ENCODE results near the gene IFFO2. TPM values are rescaled to one million over a fixed set of nuclear protein-coding genes. Genes with fewer than 3 reads are reported as not detected.

The IFFO2 gene
- total and polyA plus RNA-seq, 2 of the 13 experiments (the other 11 are each of a cell fraction or from before 2014, with no cell fraction given): 7.3 to 16.7 TPM

DNA sequence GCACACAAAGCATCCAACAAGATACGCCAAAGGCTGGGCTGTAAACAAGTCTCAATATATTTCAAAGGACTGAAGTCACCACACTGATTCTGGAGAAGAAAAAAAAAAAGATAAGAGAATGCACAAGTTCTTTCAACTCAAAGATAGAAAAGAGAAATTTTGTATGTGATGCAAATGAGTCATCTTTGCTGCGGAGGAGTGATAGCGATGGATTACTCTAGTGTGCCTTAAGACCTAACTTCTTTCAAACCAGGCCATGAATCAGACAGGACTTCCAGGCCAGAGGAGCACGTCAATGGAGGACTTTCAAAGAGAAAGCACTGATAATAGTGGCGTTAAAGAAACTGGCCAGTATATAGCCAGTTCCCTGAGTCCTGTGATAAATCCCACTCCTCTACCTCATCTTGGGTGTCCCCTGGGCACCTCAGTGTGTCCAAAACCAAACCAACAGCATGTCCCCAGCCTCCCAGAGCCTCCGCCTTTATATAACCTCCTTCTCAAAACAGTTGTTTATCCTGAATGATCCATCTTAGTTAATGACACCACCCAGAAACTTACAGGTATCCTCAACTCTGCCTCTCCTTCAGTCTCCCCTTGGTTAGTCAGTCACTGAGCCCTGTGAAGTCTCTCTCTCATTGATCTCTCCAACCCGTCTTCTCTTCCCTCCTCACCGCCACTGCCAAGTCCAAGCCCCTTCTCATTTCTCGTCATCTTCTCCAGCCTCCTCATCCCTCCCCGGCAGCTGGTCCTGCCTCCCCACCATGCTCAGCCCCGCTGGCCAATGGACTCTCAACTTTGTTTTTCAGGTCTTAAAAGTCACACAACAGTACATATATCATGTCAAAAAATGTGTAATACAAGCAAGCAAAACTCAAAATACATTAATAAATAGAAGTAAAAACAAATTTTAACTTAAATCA lies 47.2 kb upstream of the IFFO2 start:
- H3K79me2 ChIP-seq (ENCODE audit: insufficient read depth, low read length): no peaks in the 10 kb centered on the region
- intact Hi-C loops (cut with micrococcal nuclease; ENCODE audit: unreplicated experiment): no loop called here
- in situ Hi-C loops (cut with HindIII; ENCODE audit: extremely low pct_ligation_motif_present, low pct_unique_long_range_greater_than_20kb): no loop called here
- no peak overlapping the region for H3K4me3 ChIP-seq (replicated peaks in 1 of 3; ENCODE audit: insufficient read depth in 1 of 3, low read depth in 2 of 3, low read length in 3 of 3)
- no TSS peak for BruUV-seq (replicated peaks)
- TF ChIP-seq ZNF296 (CRISPR knock-in tag; conservative IDR thresholded peaks at IDR 0.05) (no peak), HES4 (CRISPR knock-in tag; IDR thresholded peaks at IDR 0.05; ENCODE audit: borderline replicate concordance) (no peak), SNAI1 (CRISPR knock-in tag; IDR thresholded peaks at IDR 0.05; ENCODE audit: borderline replicate concordance) (no peak), ZNF329 (CRISPR knock-in tag; IDR thresholded peaks at IDR 0.05; ENCODE audit: low read depth) (no peak), KLF12 (CRISPR knock-in tag; IDR thresholded peaks at IDR 0.05; ENCODE audit: borderline replicate concordance) (no peak), REXO4 (CRISPR knock-in tag; IDR thresholded peaks at IDR 0.05; ENCODE audit: borderline replicate concordance) (no peak), RFX5 (IDR thresholded peaks at IDR 0.05; ENCODE audit: low read depth, low read length) (no peak), ZNF12 (CRISPR knock-in tag; IDR thresholded peaks at IDR 0.05) (no peak), MTF1 (CRISPR knock-in tag; IDR thresholded peaks at IDR 0.05) (no peak), ZNF775 (CRISPR knock-in tag; IDR thresholded peaks at IDR 0.05; ENCODE audit: borderline replicate concordance) (no peak), SETDB1 (CRISPR knock-in tag; IDR thresholded peaks at IDR 0.05; ENCODE audit: borderline replicate concordance) (no peak), ZNF138 (CRISPR knock-in tag; IDR thresholded peaks at IDR 0.05; ENCODE audit: low read depth) (no peak)
- TF ChIP-seq, protein P1, sequence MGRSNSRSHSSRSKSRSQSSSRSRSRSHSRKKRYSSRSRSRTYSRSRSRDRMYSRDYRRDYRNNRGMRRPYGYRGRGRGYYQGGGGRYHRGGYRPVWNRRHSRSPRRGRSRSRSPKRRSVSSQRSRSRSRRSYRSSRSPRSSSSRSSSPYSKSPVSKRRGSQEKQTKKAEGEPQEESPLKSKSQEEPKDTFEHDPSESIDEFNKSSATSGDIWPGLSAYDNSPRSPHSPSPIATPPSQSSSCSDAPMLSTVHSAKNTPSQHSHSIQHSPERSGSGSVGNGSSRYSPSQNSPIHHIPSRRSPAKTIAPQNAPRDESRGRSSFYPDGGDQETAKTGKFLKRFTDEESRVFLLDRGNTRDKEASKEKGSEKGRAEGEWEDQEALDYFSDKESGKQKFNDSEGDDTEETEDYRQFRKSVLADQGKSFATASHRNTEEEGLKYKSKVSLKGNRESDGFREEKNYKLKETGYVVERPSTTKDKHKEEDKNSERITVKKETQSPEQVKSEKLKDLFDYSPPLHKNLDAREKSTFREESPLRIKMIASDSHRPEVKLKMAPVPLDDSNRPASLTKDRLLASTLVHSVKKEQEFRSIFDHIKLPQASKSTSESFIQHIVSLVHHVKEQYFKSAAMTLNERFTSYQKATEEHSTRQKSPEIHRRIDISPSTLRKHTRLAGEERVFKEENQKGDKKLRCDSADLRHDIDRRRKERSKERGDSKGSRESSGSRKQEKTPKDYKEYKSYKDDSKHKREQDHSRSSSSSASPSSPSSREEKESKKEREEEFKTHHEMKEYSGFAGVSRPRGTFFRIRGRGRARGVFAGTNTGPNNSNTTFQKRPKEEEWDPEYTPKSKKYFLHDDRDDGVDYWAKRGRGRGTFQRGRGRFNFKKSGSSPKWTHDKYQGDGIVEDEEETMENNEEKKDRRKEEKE (IDR thresholded peaks at IDR 0.05): no peak
- TF ChIP-seq, protein P2, sequence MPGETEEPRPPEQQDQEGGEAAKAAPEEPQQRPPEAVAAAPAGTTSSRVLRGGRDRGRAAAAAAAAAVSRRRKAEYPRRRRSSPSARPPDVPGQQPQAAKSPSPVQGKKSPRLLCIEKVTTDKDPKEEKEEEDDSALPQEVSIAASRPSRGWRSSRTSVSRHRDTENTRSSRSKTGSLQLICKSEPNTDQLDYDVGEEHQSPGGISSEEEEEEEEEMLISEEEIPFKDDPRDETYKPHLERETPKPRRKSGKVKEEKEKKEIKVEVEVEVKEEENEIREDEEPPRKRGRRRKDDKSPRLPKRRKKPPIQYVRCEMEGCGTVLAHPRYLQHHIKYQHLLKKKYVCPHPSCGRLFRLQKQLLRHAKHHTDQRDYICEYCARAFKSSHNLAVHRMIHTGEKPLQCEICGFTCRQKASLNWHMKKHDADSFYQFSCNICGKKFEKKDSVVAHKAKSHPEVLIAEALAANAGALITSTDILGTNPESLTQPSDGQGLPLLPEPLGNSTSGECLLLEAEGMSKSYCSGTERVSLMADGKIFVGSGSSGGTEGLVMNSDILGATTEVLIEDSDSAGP (CRISPR knock-in tag; IDR thresholded peaks at IDR 0.05; ENCODE audit: borderline replicate concordance): no peak
- CTCF ChIA-PET (ENCODE audit: low intra/inter-chr PET ratio, low total read pairs): no interaction called here
- POLR2A ChIA-PET: no interaction called here
- no peaks in the 10 kb centered on the region for H3K36me3 ChIP-seq (replicated peaks in 1 of 2; ENCODE audit: control insufficient read depth in 1 of 2, insufficient read depth in 2 of 2, low read length in 2 of 2)
- H3K9me3 ChIP-seq (ENCODE audit: low read length): peaks cover 17% of the 10 kb centered on the region
- H3K9ac ChIP-seq (ENCODE audit: insufficient read depth, low read depth, low read length): no peak overlapping the region
- no peak overlapping the region for H2AFZ ChIP-seq (ENCODE audit: low read length)
- no peak overlapping the region for H3K27ac ChIP-seq (ENCODE audit: extremely low read length, insufficient read depth, low read length)
- DNase-seq (ENCODE audit: low spot score) (no peak), FAIRE-seq (no peak), ATAC-seq (no peak)
- peaks cover 43% of the 10 kb centered on the region for H3K4me1 ChIP-seq (ENCODE audit: insufficient read depth, low read length)
- H4K20me1 ChIP-seq (ENCODE audit: insufficient read depth, low read length): no peaks in the 10 kb centered on the region
- H3K27me3 ChIP-seq (ENCODE audit: control insufficient read depth in 1 of 2, insufficient read depth in 2 of 2, low read length in 2 of 2): no peaks in the 10 kb centered on the region
- WGBS (ENCODE audit: low lambda C conversion rate): 89% methylated on average over 11 of the region's 11 CpGs
- H3K4me2 ChIP-seq (ENCODE audit: low read depth, low read length): no peak overlapping the region
